Measurements from ENCODE around the gene TYSND1. TPM values are rescaled to one million over a fixed set of nuclear protein-coding genes. Genes with fewer than 3 reads are reported as not detected.
"Not testable (repeated sequence)": the region's sequence is repeated elsewhere in the genome, so short reads cannot be mapped to it uniquely, and the experiment has no call there.

Gene TYSND1, protein sequence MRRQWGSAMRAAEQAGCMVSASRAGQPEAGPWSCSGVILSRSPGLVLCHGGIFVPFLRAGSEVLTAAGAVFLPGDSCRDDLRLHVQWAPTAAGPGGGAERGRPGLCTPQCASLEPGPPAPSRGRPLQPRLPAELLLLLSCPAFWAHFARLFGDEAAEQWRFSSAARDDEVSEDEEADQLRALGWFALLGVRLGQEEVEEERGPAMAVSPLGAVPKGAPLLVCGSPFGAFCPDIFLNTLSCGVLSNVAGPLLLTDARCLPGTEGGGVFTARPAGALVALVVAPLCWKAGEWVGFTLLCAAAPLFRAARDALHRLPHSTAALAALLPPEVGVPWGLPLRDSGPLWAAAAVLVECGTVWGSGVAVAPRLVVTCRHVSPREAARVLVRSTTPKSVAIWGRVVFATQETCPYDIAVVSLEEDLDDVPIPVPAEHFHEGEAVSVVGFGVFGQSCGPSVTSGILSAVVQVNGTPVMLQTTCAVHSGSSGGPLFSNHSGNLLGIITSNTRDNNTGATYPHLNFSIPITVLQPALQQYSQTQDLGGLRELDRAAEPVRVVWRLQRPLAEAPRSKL
- total RNA-seq = 10 to 100 TPM; 12.4 to 13.8 TPM

DNA sequence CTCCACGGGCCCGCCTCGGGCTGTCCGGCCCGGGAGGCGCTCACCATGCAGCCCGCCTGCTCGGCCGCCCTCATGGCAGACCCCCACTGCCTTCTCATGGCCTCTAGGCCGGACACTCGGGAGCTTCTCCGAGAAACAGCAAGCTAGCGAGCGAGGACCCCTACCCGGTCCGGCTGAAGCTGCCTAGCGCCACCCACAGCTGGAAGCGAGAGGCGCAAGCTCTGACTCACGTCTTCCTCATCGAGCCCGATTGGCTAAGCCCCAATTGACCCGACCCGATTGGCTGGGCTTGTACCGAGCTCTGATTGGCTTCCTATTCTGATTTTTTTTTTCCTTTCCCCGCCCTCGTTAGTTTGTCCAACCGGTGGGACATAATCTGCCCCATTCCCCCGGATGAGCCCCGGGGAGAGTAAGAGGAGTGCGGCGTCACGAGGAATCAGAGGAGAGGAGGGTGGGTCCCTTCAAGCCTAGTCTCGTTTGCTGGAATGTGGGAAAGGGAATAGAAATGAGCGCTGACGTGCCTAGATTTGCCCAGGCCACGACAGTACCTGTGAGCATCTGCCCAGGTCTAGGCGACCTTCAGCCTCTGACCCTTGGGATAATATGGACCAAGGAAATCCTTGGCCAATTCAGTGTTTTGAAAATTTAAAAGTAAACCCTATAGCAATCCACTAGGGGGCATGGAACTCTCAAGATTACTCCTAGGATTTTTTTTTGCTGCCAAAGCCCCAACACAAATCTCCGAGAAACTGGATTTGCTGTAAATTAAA lies at the start of gene TYSND1:
Gene TYSND1, minus strand, starts transcription at position 212 of the 770 bp plus-strand sequence. Its CDS starts 114 bp downstream, at position 98.
- Mint-ChIP-seq H3K4me1 (peaks cover 32% of the 10 kb centered on the region), H3K4me3 (peak within 1 kb of the TSS; percentile 87)

DNA sequence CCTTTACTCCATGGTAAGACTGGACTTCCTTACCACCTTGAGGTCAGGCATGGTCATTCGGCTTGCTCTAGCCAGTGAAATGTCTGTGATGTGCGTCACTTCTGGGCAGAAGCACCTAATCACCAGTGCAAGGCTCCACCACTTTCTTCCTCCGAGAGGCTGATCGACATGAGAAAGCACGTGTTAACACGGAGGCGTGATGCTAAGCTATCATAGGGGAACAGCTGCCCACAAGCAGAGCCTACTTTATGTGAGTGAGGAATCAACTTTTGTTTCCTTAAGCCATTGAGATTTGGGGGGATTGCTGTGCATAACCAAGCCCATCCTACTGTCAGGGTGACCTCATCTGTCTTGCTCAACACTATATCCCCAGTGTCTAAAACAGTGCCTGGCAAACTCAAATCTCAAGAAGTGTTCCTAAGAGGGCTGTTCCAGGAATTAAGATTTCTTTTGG lies 46.9 kb upstream of the TYSND1 start:
- Mint-ChIP-seq H3K4me1 (peaks cover 35% of the 10 kb centered on the region), H3K9me3 (ENCODE audit: low read depth) (no peaks in the 10 kb centered on the region), H3K27me3 (no peaks in the 10 kb centered on the region), H3K4me3 (no peak overlapping the region), H3K27ac (no peak overlapping the region), H3K36me3 (peaks cover 12% of the 10 kb centered on the region)
- CTCF ChIA-PET = interaction anchor here (0.9 to 1.2 kb wide), 2 partner anchors 23 to 171 kb away, joined by 4 to 5 read pairs; partner anchors contain the start of gene SAR1A
- ATAC-seq (no peak), DNase-seq (no peak)

More for the DNA sequence above, at the start of gene TYSND1:
- peaks cover 20% of the 10 kb centered on the region for H3K36me3 Mint-ChIP-seq
- ATAC-seq (peak; percentile 86), DNase-seq (peak; percentile 97)
- H3K27me3 Mint-ChIP-seq = no peaks in the 10 kb centered on the region
- CTCF ChIA-PET = interaction anchor here (0.5 to 4.7 kb wide), 44 partner anchors 10 to 310 kb away, joined by 3 to 69 read pairs (median 6); partner anchors contain the start of genes EIF4EBP2, PPA1 and SAR1A
- H3K27ac Mint-ChIP-seq = peak within 1 kb of the TSS; percentile 91
- H3K9me3 Mint-ChIP-seq (ENCODE audit: low read depth) = no peaks in the 10 kb centered on the region

DNA sequence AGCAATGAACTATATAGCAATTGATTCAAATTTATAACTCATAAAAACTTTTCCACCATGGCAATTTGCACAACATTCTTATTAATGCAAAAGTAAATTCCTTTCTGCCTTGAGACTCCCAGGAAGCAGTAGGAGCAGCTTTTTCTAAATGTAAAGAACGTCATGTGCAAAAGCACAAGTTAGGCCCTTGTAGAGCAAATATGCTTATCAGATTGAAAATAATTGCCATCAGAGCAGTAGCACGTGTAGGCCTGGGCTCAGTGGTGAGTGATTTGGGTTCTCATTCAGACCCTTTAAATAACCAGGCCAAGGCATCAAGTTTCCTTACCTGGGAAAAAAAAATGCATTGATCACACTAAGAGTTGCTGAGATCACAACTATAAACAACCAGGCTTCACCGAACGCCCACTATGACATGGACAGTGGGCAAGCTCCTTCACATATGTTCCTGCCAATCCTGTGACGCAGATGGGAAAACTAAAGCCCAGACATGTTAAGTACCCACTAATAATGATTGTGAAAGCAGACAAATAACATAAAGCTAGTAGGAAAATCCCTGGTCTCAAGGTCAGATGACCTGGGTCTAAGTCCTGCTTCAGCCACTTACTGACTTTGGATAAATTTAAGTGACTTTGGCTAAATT lies 45.9 kb upstream of the TYSND1 start:
- Mint-ChIP-seq H3K27me3 (no peaks in the 10 kb centered on the region), H3K36me3 (peaks cover 6% of the 10 kb centered on the region), H3K9me3 (ENCODE audit: low read depth) (no peaks in the 10 kb centered on the region), H3K27ac (no peak overlapping the region), H3K4me3 (no peak overlapping the region), H3K4me1 (peaks cover 28% of the 10 kb centered on the region)
- CTCF ChIA-PET = interaction anchor here (0.9 to 2.4 kb wide), 4 partner anchors 22 to 171 kb away, joined by 3 to 9 read pairs (median 4); partner anchors contain the start of gene SAR1A
- DNase-seq (no peak), ATAC-seq (no peak)

DNA sequence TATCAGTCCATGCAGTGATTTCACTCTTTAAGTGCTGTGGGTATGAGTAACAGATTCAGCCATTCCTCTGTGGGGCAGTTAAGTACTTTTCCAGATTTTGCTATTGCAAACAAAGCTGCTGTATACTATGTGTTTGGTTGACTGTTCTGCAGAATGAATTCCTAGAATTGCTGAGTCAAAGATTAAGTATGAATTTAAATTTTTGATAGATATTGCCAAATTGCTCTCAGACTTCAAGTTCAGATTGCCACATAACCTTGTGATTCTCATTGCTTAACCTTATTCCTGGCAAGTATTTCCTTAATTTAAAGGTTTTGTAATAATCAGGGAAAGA lies 45.4 kb upstream of the TYSND1 start:
- ATAC-seq = no peak
- Mint-ChIP-seq H3K36me3 (peaks cover 4% of the 10 kb centered on the region), H3K9me3 (ENCODE audit: low read depth) (no peaks in the 10 kb centered on the region), H3K4me3 (no peak overlapping the region), H3K27me3 (no peaks in the 10 kb centered on the region), H3K27ac (no peak overlapping the region), H3K4me1 (peaks cover 22% of the 10 kb centered on the region)
- DNase-seq = no peak
- CTCF ChIA-PET = interaction anchor here (0.9 to 2.4 kb wide), 3 partner anchors 24 to 172 kb away, joined by 3 to 9 read pairs (median 4); no protein-coding TSS in a partner anchor

DNA sequence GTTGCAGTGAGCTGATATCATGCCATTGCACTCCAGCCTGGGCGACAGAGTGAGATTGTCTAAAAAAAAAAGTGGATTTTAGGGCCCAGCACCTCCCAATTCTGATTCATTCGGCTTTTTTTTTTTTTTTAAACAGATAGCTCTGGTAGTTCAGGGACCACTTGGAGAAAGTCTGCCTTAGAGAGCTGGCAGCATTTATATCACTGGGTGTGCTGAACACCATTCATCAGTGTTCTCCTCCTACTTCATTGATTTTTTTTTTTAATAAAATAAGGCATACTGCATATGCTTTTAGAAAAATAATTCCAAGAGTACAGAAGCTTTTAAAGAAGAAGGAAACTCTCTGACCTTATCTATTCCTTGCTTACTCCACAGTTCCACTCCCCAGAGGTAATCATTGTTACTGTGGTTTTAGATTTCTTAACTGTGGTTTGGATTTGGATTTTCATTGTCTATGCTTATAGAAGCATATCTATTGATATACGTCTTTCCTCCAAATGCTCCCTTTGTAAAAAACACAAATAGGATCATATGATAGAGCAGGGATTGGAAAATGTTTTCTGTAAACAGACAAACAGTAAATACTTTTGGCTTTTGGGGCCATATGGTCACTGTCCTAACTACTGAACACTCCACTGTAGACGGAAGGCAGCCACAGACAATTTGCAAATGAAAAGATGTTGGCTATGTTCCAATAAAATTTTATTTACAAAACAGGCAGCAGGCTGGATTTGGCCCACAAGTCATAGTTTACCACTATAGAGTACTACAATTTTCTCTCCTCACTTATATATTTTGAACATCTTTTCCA lies 44.9 kb upstream of the TYSND1 start:
- no peak for DNase-seq

DNA sequence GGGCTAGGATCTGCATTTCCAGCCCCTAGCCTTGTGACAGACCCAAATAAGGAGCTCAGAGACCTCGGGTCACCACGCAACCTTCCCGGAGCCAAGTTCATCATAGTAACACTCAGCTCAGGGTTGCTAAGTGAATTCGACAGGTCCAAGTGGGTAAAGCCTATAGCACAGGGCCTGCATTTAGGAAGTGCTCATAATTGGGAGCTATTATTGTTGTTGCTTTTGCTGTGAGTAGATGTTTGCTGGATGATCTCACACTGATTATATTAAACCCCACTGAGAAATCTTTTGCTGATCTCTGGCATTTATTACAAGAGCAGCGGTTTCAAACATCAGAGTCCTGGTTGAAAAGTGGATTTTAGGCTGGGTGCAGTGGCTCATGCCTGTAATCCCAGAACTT lies 44.1 kb upstream of the TYSND1 start:
- no peak for ATAC-seq
- DNase-seq = no peak
- Mint-ChIP-seq H3K27ac (no peak overlapping the region), H3K36me3 (peaks cover 2% of the 10 kb centered on the region), H3K27me3 (peaks cover 3% of the 10 kb centered on the region), H3K9me3 (ENCODE audit: low read depth) (no peaks in the 10 kb centered on the region), H3K4me1 (peaks cover 17% of the 10 kb centered on the region), H3K4me3 (no peak overlapping the region)
- CTCF ChIA-PET = interaction anchor here (0.8 to 2.4 kb wide), 6 partner anchors 15 to 189 kb away, joined by 3 to 9 read pairs (median 4); partner anchors contain the start of gene TYSND1

More for the DNA sequence above, 44.9 kb upstream of the TYSND1 start:
- ATAC-seq = no peak
- Mint-ChIP-seq H3K36me3 (peaks cover 2% of the 10 kb centered on the region), H3K27ac (no peak overlapping the region), H3K4me1 (peaks cover 18% of the 10 kb centered on the region), H3K27me3 (peaks cover under 1% of the 10 kb centered on the region), H3K4me3 (no peak overlapping the region), H3K9me3 (ENCODE audit: low read depth) (no peaks in the 10 kb centered on the region)
- CTCF ChIA-PET = interaction anchor here (0.9 to 2.4 kb wide), 5 partner anchors 16 to 188 kb away, joined by 3 to 9 read pairs (median 4); no protein-coding TSS in a partner anchor

DNA sequence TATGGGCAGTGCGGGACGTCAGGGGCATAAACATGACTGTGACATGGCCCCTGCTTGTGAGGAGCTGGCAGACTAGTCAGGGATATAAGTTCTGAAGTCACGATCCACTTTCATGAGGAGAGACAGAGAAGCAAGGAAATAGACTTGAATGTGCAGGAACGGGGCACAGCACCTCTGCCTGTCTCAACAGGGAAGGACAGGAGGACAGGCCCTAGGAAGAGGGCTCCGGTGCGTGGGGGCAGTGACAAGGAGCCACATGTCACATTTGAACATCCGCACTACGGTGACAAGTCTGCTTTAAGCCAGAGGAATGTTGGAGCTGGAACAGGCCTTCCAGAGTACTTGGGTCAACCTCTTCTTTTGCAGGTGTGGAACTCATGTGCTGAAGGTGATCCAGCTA lies 43.6 kb upstream of the TYSND1 start:
- Mint-ChIP-seq H3K27me3 (peaks cover 3% of the 10 kb centered on the region), H3K4me1 (peaks cover 17% of the 10 kb centered on the region), H3K4me3 (no peak overlapping the region), H3K36me3 (peaks cover 2% of the 10 kb centered on the region), H3K9me3 (ENCODE audit: low read depth) (no peaks in the 10 kb centered on the region), H3K27ac (no peak overlapping the region)
- DNase-seq (no peak), ATAC-seq (no peak)
- CTCF ChIA-PET = interaction anchor here (0.8 to 2.4 kb wide), 6 partner anchors 15 to 189 kb away, joined by 3 to 9 read pairs (median 4); partner anchors contain the start of gene TYSND1

DNA sequence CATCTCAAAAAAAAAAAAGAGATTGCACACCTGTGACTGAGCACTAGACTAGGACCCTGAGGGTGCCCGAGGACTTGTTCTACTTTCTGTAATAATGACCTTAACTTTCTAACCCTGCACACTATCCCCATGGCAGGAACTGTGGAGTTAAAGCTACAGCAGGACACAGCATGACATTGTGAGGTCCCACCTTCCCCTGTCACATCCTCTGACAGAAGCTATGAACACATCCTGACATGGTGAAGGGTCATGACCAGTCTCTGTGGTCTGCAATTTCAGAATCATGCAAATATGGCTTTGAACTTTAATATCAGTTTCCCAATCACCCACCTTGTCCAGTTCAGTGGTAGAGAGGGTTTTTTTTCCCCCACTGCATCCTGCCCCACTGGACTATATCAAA lies 42.3 kb upstream of the TYSND1 start:
- Mint-ChIP-seq H3K4me1 (peaks cover 17% of the 10 kb centered on the region), H3K27ac (no peak overlapping the region), H3K4me3 (no peak overlapping the region), H3K36me3 (no peaks in the 10 kb centered on the region), H3K27me3 (peaks cover 4% of the 10 kb centered on the region), H3K9me3 (ENCODE audit: low read depth) (no peaks in the 10 kb centered on the region)
- ATAC-seq (no peak), DNase-seq (no peak)
- CTCF ChIA-PET = no interaction called here

DNA sequence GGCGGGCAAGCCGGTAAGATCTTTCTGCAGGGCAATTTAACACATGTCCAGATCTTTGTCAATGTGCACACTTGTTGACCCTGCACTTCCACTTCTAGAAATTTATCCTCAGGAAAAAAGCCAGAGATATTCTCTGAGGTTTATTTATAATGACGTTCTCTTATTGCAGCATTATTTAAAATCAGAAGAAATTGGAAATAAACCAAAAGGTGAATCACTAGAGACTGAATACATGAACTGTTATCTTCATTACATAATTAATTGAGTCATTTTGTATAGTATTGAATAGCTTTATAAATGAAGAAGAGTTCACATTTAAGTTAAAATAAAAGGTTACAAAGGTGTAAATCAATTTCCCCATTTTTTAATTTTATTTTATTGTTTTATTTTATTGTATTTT lies 40.1 kb upstream of the TYSND1 start:
- ATAC-seq (no peak), DNase-seq (no peak)
- CTCF ChIA-PET = no interaction called here
- no peaks in the 10 kb centered on the region for H3K9me3 Mint-ChIP-seq (ENCODE audit: low read depth)
- H3K4me1 Mint-ChIP-seq = peaks cover 8% of the 10 kb centered on the region
- H3K27me3 Mint-ChIP-seq = peaks cover 14% of the 10 kb centered on the region
- no peak overlapping the region for H3K27ac Mint-ChIP-seq
- H3K36me3 Mint-ChIP-seq = no peaks in the 10 kb centered on the region
- no peak overlapping the region for H3K4me3 Mint-ChIP-seq

DNA sequence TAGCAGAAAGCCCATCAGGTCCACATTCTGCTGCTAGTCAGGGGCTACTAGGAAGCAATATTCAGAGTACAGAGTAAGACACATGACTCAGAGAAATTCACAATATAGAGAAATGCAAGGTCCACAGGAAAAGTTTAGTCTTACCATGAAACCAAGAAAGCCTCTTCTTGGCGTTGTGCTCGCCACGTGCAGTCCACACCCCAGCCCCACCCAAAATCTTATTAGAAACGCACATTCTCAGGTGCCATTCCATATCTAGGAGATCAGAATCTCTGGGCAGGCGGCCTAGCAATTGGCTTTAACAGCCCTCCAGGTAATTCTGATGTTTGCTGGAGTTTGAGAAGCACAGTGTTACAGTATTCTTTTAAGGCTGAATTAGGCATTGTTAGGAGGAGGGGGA lies 39.6 kb upstream of the TYSND1 start:
- CTCF ChIA-PET = no interaction called here
- peaks cover 6% of the 10 kb centered on the region for H3K4me1 Mint-ChIP-seq

DNA sequence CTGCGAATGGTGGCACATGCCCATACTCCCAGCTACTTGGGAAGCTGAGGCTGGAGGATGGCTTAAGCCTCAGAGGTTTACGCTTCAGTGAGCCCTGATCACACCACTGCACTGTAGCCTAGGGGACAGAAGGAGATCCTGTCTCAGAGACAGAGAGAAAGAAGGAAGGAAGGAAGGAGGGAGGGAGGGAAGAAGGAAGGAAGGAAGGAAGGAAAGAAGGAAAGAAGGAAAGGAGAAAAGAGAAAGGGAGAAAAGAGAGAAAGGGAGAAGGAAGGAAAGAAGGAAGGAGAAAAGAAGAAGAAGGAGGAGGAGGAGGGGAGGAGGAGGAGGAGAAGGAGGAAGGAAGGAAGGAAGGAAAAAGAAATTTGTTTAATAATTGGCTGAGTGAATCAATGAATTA lies 36.8 kb upstream of the TYSND1 start:
- peaks cover 3% of the 10 kb centered on the region for H3K9me3 Mint-ChIP-seq (ENCODE audit: low read depth)
- peaks cover 16% of the 10 kb centered on the region for H3K27me3 Mint-ChIP-seq
- H3K27ac Mint-ChIP-seq = no peak overlapping the region
- DNase-seq (no peak), ATAC-seq (no peak)
- CTCF ChIA-PET = no interaction called here
- no peaks in the 10 kb centered on the region for H3K4me1 Mint-ChIP-seq
- H3K36me3 Mint-ChIP-seq = no peaks in the 10 kb centered on the region
- no peak overlapping the region for H3K4me3 Mint-ChIP-seq

More for the DNA sequence above, 39.6 kb upstream of the TYSND1 start:
- DNase-seq (no peak), ATAC-seq (no peak)
- H3K36me3 Mint-ChIP-seq = no peaks in the 10 kb centered on the region
- no peak overlapping the region for H3K27ac Mint-ChIP-seq
- H3K4me3 Mint-ChIP-seq = no peak overlapping the region
- H3K9me3 Mint-ChIP-seq (ENCODE audit: low read depth) = no peaks in the 10 kb centered on the region
- H3K27me3 Mint-ChIP-seq = peaks cover 14% of the 10 kb centered on the region

DNA sequence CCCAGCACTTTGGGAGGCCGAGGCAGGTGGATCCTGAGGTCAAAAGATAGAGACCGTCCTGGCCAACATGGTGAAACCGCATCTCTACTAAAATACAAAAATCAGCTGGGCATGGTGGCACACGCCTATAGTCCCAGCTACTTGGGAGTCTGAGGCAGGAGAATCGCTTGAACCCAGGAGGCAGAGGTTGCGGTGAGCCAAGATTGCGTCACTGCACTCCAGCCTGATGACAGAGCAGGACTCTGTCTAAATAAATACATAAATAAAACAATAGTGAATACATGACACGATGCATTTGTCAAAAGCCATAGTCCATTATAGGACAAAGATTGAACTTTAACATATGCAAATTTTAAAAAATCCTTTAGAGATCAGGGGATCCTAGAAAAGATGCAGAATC lies 32.7 kb upstream of the TYSND1 start:
- H3K27ac Mint-ChIP-seq; CTCF ChIA-PET; H3K4me3 Mint-ChIP-seq; H3K4me1 Mint-ChIP-seq; DNase-seq; ATAC-seq; H3K9me3 Mint-ChIP-seq (ENCODE audit: low read depth); H3K36me3 Mint-ChIP-seq: not testable (repeated sequence)
- H3K27me3 Mint-ChIP-seq = peaks cover 13% of the 10 kb centered on the region
